GM18508 (cell line): ENCODE data around the gene LRRTM1.

ENCODE experiments used
- ATAC-seq: cut with Tn5 transposase; IDR thresholded peaks from one replicate; pipeline ENCODE4 v1.9.1; 2021; ENCODE audit warnings: moderate number of reproducible peaks; ENCODE audit not compliant: insufficient read depth, unreplicated experiment

Gene LRRTM1

GRCh38 chr2:80303909-80304837, at the start of gene LRRTM1:
TSS of gene LRRTM1 (minus strand) at chr2:80304752. CDS start at chr2:80303819, 933 bp downstream.
- ATAC-seq = no peak

GRCh38 chr2:80351231-80351630, 46.7 kb upstream of the LRRTM1 start:
- no peak for ATAC-seq

- no peak for ATAC-seq
Observed at GRCh38 chr2:80348953-80349352, 44.4 kb upstream of the LRRTM1 start.

GRCh38 chr2:80348078-80348477, 43.5 kb upstream of the LRRTM1 start:
- no peak for ATAC-seq

GRCh38 chr2:80340022-80340421, 35.5 kb upstream of the LRRTM1 start:
- ATAC-seq = no peak

- ATAC-seq = no peak
Observed at GRCh38 chr2:80338794-80339193, 34.2 kb upstream of the LRRTM1 start.

GRCh38 chr2:80335411-80335810, 30.9 kb upstream of the LRRTM1 start:
- no peak for ATAC-seq

- no peak for ATAC-seq
Observed at GRCh38 chr2:80333886-80334285, 29.3 kb upstream of the LRRTM1 start.

- ATAC-seq = no peak
Observed at GRCh38 chr2:80330527-80331450, 26.2 kb upstream of the LRRTM1 start.

- ATAC-seq = no peak
Observed at GRCh38 chr2:80329491-80329890, 24.9 kb upstream of the LRRTM1 start.

- no peak for ATAC-seq
Observed at GRCh38 chr2:80328159-80328571, 23.6 kb upstream of the LRRTM1 start.

- ATAC-seq = no peak
Observed at GRCh38 chr2:80326861-80327260, 22.3 kb upstream of the LRRTM1 start.

- no peak for ATAC-seq
Observed at GRCh38 chr2:80326214-80326613, 21.7 kb upstream of the LRRTM1 start.

GRCh38 chr2:80324525-80324924, 20.0 kb upstream of the LRRTM1 start:
- ATAC-seq = no peak

GRCh38 chr2:80323610-80324009, 19.1 kb upstream of the LRRTM1 start:
- ATAC-seq = no peak

- no peak for ATAC-seq
Observed at GRCh38 chr2:80322958-80323357, 18.4 kb upstream of the LRRTM1 start.

- no peak for ATAC-seq
Observed at GRCh38 chr2:80322311-80322920, 17.9 kb upstream of the LRRTM1 start.

- ATAC-seq = no peak
Observed at GRCh38 chr2:80312282-80312839, 7.8 kb upstream of the LRRTM1 start.

- no peak for ATAC-seq
Observed at GRCh38 chr2:80311304-80311703, 6.8 kb upstream of the LRRTM1 start.
